B cell (primary cell): ENCODE data around the gene TMEM80. TPM values are rescaled to one million over a fixed set of nuclear protein-coding genes. Genes with fewer than 3 reads are reported as not detected.

Source experiments
- ATAC-seq: fragments of 200-7000 bp; cut with Tn5 transposase; one replicate; pipeline ENCODE4 v1.10.0; 2021; ENCODE audit warnings: low read depth, mild to moderate bottlenecking, moderate number of reproducible peaks, moderate library complexity
- CTCF ChIA-PET: fragments of 350-600 bp; sonication (Branson Sonifier 250); formaldehyde crosslinking; loops from one replicate; lab custom pipeline; 2021; ENCODE audit warnings: antibody characterized with exemption, inconsistent platforms; lab: Charles Lee
- POLR2A ChIA-PET: fragments of 350-600 bp; sonication (Branson Sonifier 250); formaldehyde crosslinking; loops from one replicate; lab custom pipeline; 2021; ENCODE audit warnings: antibody characterized with exemption; lab: Charles Lee
- DNase-seq: peaks from one replicate; pipeline ENCODE4 v3.0.0; 2013
- H2AFZ ChIP-seq: 2 replicates; pipeline ENCODE4 v1.6.1; 2012; ENCODE audit warnings: mild to moderate bottlenecking, low read depth, low read length; ENCODE audit not compliant: insufficient read depth, poor library complexity, severe bottlenecking
- H3K27ac ChIP-seq, 2 donors: 1 replicate in 1 of 2; 2 replicates in 1 of 2; pipeline ENCODE4 v1.5.1; 2012 to 2013; ENCODE audit warnings: low read length in 2 of 2, mild to moderate bottlenecking in 2 of 2, moderate library complexity in 1 of 2
- H3K27me3 ChIP-seq, 4 experiments: fragments of 200-600 bp in 1 of 4; sonication (generic) in 1 of 4; replicated peaks in 1 of 4; 1 replicate in 2 of 4; 2 replicates in 2 of 4; pipeline versions ENCODE4 v1.6.1 to v1.7.0; 2013 to 2016; ENCODE audit warnings: low read length in 3 of 4, mild to moderate bottlenecking in 2 of 4, mixed read lengths in 1 of 4, moderate library complexity in 1 of 4; ENCODE audit not compliant: insufficient read depth in 4 of 4, control insufficient read depth in 3 of 4; ENCODE audit errors: control extremely low read depth in 1 of 4
- H3K36me3 ChIP-seq, 2 experiments: replicated peaks in 1 of 2; 1 replicate in 1 of 2; 2 replicates in 1 of 2; pipeline versions ENCODE4 v1.6.1 to v1.7.1; 2013; ENCODE audit warnings: low read length in 1 of 2; ENCODE audit not compliant: insufficient read depth in 2 of 2, control insufficient read depth in 1 of 2; ENCODE audit errors: control extremely low read depth in 1 of 2, extremely low read depth in 1 of 2
- H3K4me1 ChIP-seq, 2 donors: fragments of 200-600 bp in 1 of 2; sonication (generic) in 1 of 2; 1 replicate in 1 of 2; 2 replicates in 1 of 2; pipeline versions ENCODE4 v1.5.1 to v1.6.1; 2013 to 2017; ENCODE audit warnings: low read length in 2 of 2; ENCODE audit not compliant: control insufficient read depth in 2 of 2, insufficient read depth in 2 of 2
- H3K4me2 ChIP-seq: replicated peaks from 2 replicates; pipeline ENCODE3; 2012; ENCODE audit warnings: mild to moderate bottlenecking, low read depth, low read length; ENCODE audit not compliant: poor library complexity, severe bottlenecking
- H3K4me3 ChIP-seq, 5 experiments: fragments of 200-600 bp in 1 of 5; sonication (generic) in 1 of 5; 1 replicate in 3 of 5; 2 replicates in 2 of 5; pipeline versions ENCODE4 v1.5.1 to v1.7.0; 2011 to 2016; ENCODE audit warnings: low read length in 4 of 5, mild to moderate bottlenecking in 4 of 5, low read depth in 2 of 5, control low read depth in 1 of 5, moderate library complexity in 1 of 5; ENCODE audit not compliant: insufficient read depth in 1 of 5; ENCODE audit errors: control extremely low read depth in 1 of 5, extremely low read depth in 1 of 5
- H3K79me2 ChIP-seq: fragments of 200-600 bp; sonication (generic); one replicate; pipeline ENCODE4 v1.6.0; 2016; ENCODE audit warnings: low read length; ENCODE audit not compliant: control insufficient read depth, insufficient read depth
- H3K9ac ChIP-seq: fragments of 200-600 bp; sonication (generic); 2 replicates; pipeline ENCODE4 v1.6.1; 2017; ENCODE audit warnings: mild to moderate bottlenecking, low read length, moderate library complexity
- H3K9me3 ChIP-seq, 3 donors: one replicate each; pipeline versions ENCODE4 v1.6.1 to v1.7.1; 2013; ENCODE audit warnings: low read length in 2 of 3; ENCODE audit not compliant: control insufficient read depth in 2 of 3, insufficient read depth in 1 of 3; ENCODE audit errors: control extremely low read depth in 1 of 3
- H4K20me1 ChIP-seq: 2 replicates; pipeline ENCODE4 v1.6.0; 2012; ENCODE audit warnings: mild to moderate bottlenecking, low read length; ENCODE audit not compliant: insufficient read depth, control insufficient read depth, poor library complexity, severe bottlenecking
- H3K27ac Mint-ChIP-seq: one replicate; pipeline ENCODE4 v1.8.0; 2021; ENCODE audit warnings: mixed read lengths
- H3K27me3 Mint-ChIP-seq: one replicate; pipeline ENCODE4 v1.8.0; 2021; ENCODE audit warnings: mixed read lengths
- H3K4me1 Mint-ChIP-seq: one replicate; pipeline ENCODE4 v1.8.0; 2021; ENCODE audit warnings: mixed read lengths
- H3K4me3 Mint-ChIP-seq: one replicate; pipeline ENCODE4 v1.8.0; 2021; ENCODE audit warnings: mixed read lengths
- H3K9me3 Mint-ChIP-seq: one replicate; pipeline ENCODE4 v1.8.0; 2022; ENCODE audit warnings: mixed read lengths; ENCODE audit not compliant: insufficient read depth
- CTCF ChIP-seq: fragments of 200-600 bp; IDR thresholded peaks from one replicate; pipeline ENCODE4 v1.8.0; 2022; ENCODE audit warnings: antibody characterized with exemption, mild to moderate bottlenecking
- EZH2 ChIP-seq: IDR thresholded peaks from 2 replicates; pipeline ENCODE4 v1.6.1; 2012; ENCODE audit warnings: borderline replicate concordance, low read depth, mild to moderate bottlenecking, moderate library complexity, low read length; ENCODE audit not compliant: insufficient read depth, poor library complexity, severe bottlenecking
- WGBS: methylation state at CpG from one replicate; pipeline ENCODE4 v1.1.5; 2013; ENCODE audit warnings: missing lambda C conversion rate; ENCODE audit not compliant: insufficient coverage; 5-methylcytosine and 5-hydroxymethylcytosine counted together
- intact Hi-C: fragments of 100-400 bp; cut with micrococcal nuclease; formaldehyde crosslinking; loops from one replicate; pipeline ENCODE4 v1.10.0; 2022
- polyA plus RNA-seq: library from polyadenylated mRNA; depleted of rRNA; stranded (reverse); fragments of >200 nt; gene quantifications from 2 replicates; pipeline ENCODE4 v1.2.3, GENCODE V29; 2012
- total RNA-seq, 2 donors: library from RNA; stranded (reverse); fragments of 120-200 nt in 1 of 2; gene quantifications; 1 replicate in 1 of 2; 2 replicates in 1 of 2; pipeline versions ENCODE4 v1.2.3 to v1.2.4, GENCODE V29; 2013 to 2022

Gene TMEM80
- total and polyA plus RNA-seq, 2 donors (not counting 1 experiment from before 2014, with no cell fraction given) = 72.5 to 84.1 TPM

GRCh38 chr11:719214-720016 is 23.8 kb downstream of the TMEM80 start:
- H3K27ac ChIP-seq = no peak overlapping the region
- H3K4me3 ChIP-seq = no peak overlapping the region
- H2AFZ ChIP-seq = no peak overlapping the region
- no peak for DNase-seq
- WGBS = 87% methylated on average over 27 of the region's 34 CpGs
- H3K36me3 ChIP-seq = no peaks in the 10 kb centered on the region
- no peak overlapping the region for H3K27ac Mint-ChIP-seq
- H3K4me1 ChIP-seq = peaks cover 20 to 29% of the 10 kb centered on the region in 2 donors
- peak overlapping the region; percentile 78 for H3K4me3 Mint-ChIP-seq
- H3K9ac ChIP-seq = no peak overlapping the region
- no peak overlapping the region for H3K4me2 ChIP-seq
- POLR2A ChIA-PET = interaction anchor here (0.9 to 8.2 kb wide), 2 partner anchors 24 to 73 kb away, joined by 5 to 105 read pairs; partner anchors contain the start of genes DEAF1 and TMEM80
- H3K79me2 ChIP-seq = no peaks in the 10 kb centered on the region
- peaks cover 15% of the 10 kb centered on the region for H3K27me3 Mint-ChIP-seq
- peaks cover 25% of the 10 kb centered on the region for H3K4me1 Mint-ChIP-seq
- ATAC-seq = no peak
- peaks cover 0 to 24% (median 4%) of the 10 kb centered on the region in 4 experiments for H3K27me3 ChIP-seq
- no peaks in the 10 kb centered on the region for H4K20me1 ChIP-seq
- CTCF ChIA-PET = interaction anchor here (1.1 to 1.2 kb wide), 2 partner anchors 49 to 165 kb away, joined by 3 to 4 read pairs; no protein-coding TSS in a partner anchor
- no peak for TF ChIP-seq CTCF
- TF ChIP-seq EZH2 = no peak
- peaks cover 0 to 9% (median 0%) of the 10 kb centered on the region in 3 donors for H3K9me3 ChIP-seq
- intact Hi-C loops = loop anchor here (5.0 to 10.0 kb wide), 2 partner anchors 105 to 182 kb away; partner anchors contain the start of genes HRAS, IRF7 and LRRC56
- no peaks in the 10 kb centered on the region for H3K9me3 Mint-ChIP-seq
